ENCODE results near the gene AARS2.

DNA sequence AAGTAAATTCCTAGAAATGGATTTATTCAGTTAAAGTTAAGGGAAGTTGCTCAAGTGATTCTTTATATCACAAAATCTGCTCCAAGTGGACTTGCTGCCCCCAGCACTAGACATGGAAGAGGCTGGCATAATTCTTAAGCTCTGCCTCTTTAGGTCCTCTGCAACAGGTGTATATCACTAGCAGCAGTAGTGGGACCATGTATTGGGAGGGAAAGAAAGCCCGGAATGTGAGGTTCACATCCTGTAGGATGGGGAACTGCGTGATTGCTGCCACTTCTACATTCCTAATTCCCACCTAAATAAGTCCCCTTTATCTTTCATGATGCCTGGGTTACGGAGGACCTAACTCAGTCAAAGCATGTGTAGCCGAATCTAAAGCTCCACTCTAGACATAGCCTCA lies 42.5 kb upstream of the AARS2 start:
- TF ChIP-seq CTCF (IDR thresholded peaks at IDR 0.05) (no peak), POLR2A (IDR thresholded peaks at IDR 0.05) (no peak), EP300 (IDR thresholded peaks at IDR 0.05) (no peak)
